ENCODE results near the gene IFITM5.

DNA sequence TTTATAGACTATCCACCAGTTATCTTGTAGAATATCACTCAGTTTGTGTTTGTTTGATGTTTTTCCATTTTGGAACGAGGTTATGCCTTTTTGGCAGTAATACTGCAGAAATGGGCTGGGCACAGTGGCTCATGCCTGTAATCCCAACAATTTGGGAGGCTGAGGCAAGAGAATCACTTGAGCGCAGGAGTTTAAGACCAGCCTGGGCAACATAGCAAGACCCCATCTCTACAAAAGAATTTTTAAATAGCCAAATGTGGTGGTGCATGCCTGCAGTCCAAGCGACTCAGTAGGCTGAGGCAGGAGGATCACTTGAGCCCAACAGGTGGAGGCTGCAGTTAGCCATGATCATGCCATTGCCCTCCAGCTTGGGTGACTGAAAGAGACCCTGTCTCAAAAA, 47.2 kb upstream of the IFITM5 start:
- TF ChIP-seq RAD21 (conservative IDR thresholded peaks at IDR 0.05), result no peak
- TF ChIP-seq EZH2 (IDR thresholded peaks at IDR 0.05; ENCODE audit: borderline replicate concordance, insufficient read depth, low read length, poor library complexity, severe bottlenecking), result no peak
- TF ChIP-seq, protein P1, sequence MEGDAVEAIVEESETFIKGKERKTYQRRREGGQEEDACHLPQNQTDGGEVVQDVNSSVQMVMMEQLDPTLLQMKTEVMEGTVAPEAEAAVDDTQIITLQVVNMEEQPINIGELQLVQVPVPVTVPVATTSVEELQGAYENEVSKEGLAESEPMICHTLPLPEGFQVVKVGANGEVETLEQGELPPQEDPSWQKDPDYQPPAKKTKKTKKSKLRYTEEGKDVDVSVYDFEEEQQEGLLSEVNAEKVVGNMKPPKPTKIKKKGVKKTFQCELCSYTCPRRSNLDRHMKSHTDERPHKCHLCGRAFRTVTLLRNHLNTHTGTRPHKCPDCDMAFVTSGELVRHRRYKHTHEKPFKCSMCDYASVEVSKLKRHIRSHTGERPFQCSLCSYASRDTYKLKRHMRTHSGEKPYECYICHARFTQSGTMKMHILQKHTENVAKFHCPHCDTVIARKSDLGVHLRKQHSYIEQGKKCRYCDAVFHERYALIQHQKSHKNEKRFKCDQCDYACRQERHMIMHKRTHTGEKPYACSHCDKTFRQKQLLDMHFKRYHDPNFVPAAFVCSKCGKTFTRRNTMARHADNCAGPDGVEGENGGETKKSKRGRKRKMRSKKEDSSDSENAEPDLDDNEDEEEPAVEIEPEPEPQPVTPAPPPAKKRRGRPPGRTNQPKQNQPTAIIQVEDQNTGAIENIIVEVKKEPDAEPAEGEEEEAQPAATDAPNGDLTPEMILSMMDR (IDR thresholded peaks at IDR 0.05; ENCODE audit: poor library complexity, severe bottlenecking), result no peak
- no peak for TF ChIP-seq POLR2AphosphoS5 (IDR thresholded peaks at IDR 0.05)
- TF ChIP-seq MXI1 (conservative IDR thresholded peaks at IDR 0.05; ENCODE audit: poor library complexity, severe bottlenecking), result no peak
- no peak for TF ChIP-seq TAF1 (IDR thresholded peaks at IDR 0.05; ENCODE audit: low read depth)
- TF ChIP-seq EP300 (conservative IDR thresholded peaks at IDR 0.05; ENCODE audit: poor library complexity, severe bottlenecking), result no peak
- TF ChIP-seq, protein P2, sequence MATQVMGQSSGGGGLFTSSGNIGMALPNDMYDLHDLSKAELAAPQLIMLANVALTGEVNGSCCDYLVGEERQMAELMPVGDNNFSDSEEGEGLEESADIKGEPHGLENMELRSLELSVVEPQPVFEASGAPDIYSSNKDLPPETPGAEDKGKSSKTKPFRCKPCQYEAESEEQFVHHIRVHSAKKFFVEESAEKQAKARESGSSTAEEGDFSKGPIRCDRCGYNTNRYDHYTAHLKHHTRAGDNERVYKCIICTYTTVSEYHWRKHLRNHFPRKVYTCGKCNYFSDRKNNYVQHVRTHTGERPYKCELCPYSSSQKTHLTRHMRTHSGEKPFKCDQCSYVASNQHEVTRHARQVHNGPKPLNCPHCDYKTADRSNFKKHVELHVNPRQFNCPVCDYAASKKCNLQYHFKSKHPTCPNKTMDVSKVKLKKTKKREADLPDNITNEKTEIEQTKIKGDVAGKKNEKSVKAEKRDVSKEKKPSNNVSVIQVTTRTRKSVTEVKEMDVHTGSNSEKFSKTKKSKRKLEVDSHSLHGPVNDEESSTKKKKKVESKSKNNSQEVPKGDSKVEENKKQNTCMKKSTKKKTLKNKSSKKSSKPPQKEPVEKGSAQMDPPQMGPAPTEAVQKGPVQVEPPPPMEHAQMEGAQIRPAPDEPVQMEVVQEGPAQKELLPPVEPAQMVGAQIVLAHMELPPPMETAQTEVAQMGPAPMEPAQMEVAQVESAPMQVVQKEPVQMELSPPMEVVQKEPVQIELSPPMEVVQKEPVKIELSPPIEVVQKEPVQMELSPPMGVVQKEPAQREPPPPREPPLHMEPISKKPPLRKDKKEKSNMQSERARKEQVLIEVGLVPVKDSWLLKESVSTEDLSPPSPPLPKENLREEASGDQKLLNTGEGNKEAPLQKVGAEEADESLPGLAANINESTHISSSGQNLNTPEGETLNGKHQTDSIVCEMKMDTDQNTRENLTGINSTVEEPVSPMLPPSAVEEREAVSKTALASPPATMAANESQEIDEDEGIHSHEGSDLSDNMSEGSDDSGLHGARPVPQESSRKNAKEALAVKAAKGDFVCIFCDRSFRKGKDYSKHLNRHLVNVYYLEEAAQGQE (IDR thresholded peaks at IDR 0.05; ENCODE audit: borderline replicate concordance), result no peak
- TF ChIP-seq SMC3 (conservative IDR thresholded peaks at IDR 0.05; ENCODE audit: poor library complexity), result no peak
